ENCODE data around the gene EFHC2.
A peak's percentile ranks its signal among the peaks of the same experiment; 100 is the strongest.

Gene EFHC2

GRCh38 chrX:44343412-44344141, at the start of gene EFHC2:
Gene EFHC2, minus strand, starts transcription at chrX:44343672. Its CDS starts 84 bp downstream, at chrX:44343588.
- peak; percentile 1 to 4 for DNase-seq (ENCODE audit: low read depth in 2 of 2)

- DNase-seq (ENCODE audit: low read depth in 2 of 2) = no peak
Measured at GRCh38 chrX:44392767-44393166, 49.3 kb upstream of the EFHC2 start.

- no peak for DNase-seq (ENCODE audit: low read depth in 2 of 2)
Measured at GRCh38 chrX:44384688-44385338, 41.3 kb upstream of the EFHC2 start.

GRCh38 chrX:44382871-44383270, 39.4 kb upstream of the EFHC2 start:
- DNase-seq (ENCODE audit: low read depth in 2 of 2) = no peak

- DNase-seq (ENCODE audit: low read depth in 2 of 2) = no peak
Measured at GRCh38 chrX:44352758-44353157, 9.3 kb upstream of the EFHC2 start.

GRCh38 chrX:44349561-44349960, 6.1 kb upstream of the EFHC2 start:
- no peak for DNase-seq (ENCODE audit: low read depth in 2 of 2)

GRCh38 chrX:44344687-44345086, 1.2 kb upstream of the EFHC2 start:
- DNase-seq (ENCODE audit: low read depth in 2 of 2) = no peak

- DNase-seq (ENCODE audit: low read depth in 2 of 2) = peak; percentile 0 to 38
Measured at GRCh38 chrX:44344194-44344593, 722 bp upstream of the EFHC2 start.

- DNase-seq (ENCODE audit: low read depth in 2 of 2) = no peak
Measured at GRCh38 chrX:44342866-44343265, 606 bp downstream of the EFHC2 start.

- DNase-seq (ENCODE audit: low read depth in 2 of 2) = no peak
Measured at GRCh38 chrX:44338361-44338760, 5.1 kb downstream of the EFHC2 start.

GRCh38 chrX:44332437-44332836, 11.0 kb downstream of the EFHC2 start:
- no peak for DNase-seq (ENCODE audit: low read depth in 2 of 2)

GRCh38 chrX:44330227-44330626, 13.2 kb downstream of the EFHC2 start:
- DNase-seq (ENCODE audit: low read depth in 2 of 2) = no peak

GRCh38 chrX:44319550-44319949, 23.9 kb downstream of the EFHC2 start:
- DNase-seq (ENCODE audit: low read depth in 2 of 2) = no peak

GRCh38 chrX:44317181-44317580, 26.3 kb downstream of the EFHC2 start:
- DNase-seq (ENCODE audit: low read depth in 2 of 2) = no peak

GRCh38 chrX:44314808-44315207, 28.7 kb downstream of the EFHC2 start:
- DNase-seq (ENCODE audit: low read depth in 2 of 2) = no peak

GRCh38 chrX:44314259-44314734, 29.2 kb downstream of the EFHC2 start:
- no peak for DNase-seq (ENCODE audit: low read depth in 2 of 2)

- DNase-seq (ENCODE audit: low read depth in 2 of 2) = no peak
Measured at GRCh38 chrX:44312421-44312820, 31.1 kb downstream of the EFHC2 start.

GRCh38 chrX:44310227-44310626, 33.2 kb downstream of the EFHC2 start:
- no peak for DNase-seq (ENCODE audit: low read depth in 2 of 2)

- no peak for DNase-seq (ENCODE audit: low read depth in 2 of 2)
Measured at GRCh38 chrX:44308869-44309268, 34.6 kb downstream of the EFHC2 start.

- DNase-seq (ENCODE audit: low read depth in 2 of 2) = no peak
Measured at GRCh38 chrX:44306356-44306755, 37.1 kb downstream of the EFHC2 start.

- DNase-seq (ENCODE audit: low read depth in 2 of 2) = no peak
Measured at GRCh38 chrX:44305921-44306320, 37.6 kb downstream of the EFHC2 start.

GRCh38 chrX:44303119-44303518, 40.4 kb downstream of the EFHC2 start:
- no peak for DNase-seq (ENCODE audit: low read depth in 2 of 2)

GRCh38 chrX:44299177-44299576, 44.3 kb downstream of the EFHC2 start:
- no peak for DNase-seq (ENCODE audit: low read depth in 2 of 2)
